Cerebellar nuclear complex (tissue), 1 donor: Measurements from ENCODE around the gene HLA-C.
"Not testable (repeated sequence)": the region's sequence is repeated elsewhere in the genome, so short reads cannot be mapped to it uniquely, and the experiment has no call there.

Experiments used
- DNase-seq, 2 experiments: peaks; one replicate each; lab custom pipeline; 2025; lab: John Stamatoyannopoulos, UW

Gene HLA-C

GRCh38 chr6:31271641-31272357 lies at the start of gene HLA-C:
Gene HLA-C (minus strand): TSS chr6:31272092. CDS start chr6:31272071, 21 bp downstream.
- DNase-seq: peak in 1 of 2 experiments; percentile 37

GRCh38 chr6:31321005-31321707 lies 49.3 kb upstream of the HLA-C start:
- no peak for DNase-seq

GRCh38 chr6:31317036-31317435 lies 45.1 kb upstream of the HLA-C start:
- DNase-seq: no peak

GRCh38 chr6:31309641-31310040 lies 37.7 kb upstream of the HLA-C start:
- DNase-seq: no peak

- DNase-seq: no peak
Observed at GRCh38 chr6:31308845-31309175, 36.9 kb upstream of the HLA-C start.

- DNase-seq: no peak
Observed at GRCh38 chr6:31308050-31308844, 36.4 kb upstream of the HLA-C start.

GRCh38 chr6:31307669-31308049 lies 35.8 kb upstream of the HLA-C start:
- no peak for DNase-seq

GRCh38 chr6:31305703-31306219 lies 33.9 kb upstream of the HLA-C start:
- DNase-seq: no peak

- DNase-seq: no peak
Observed at GRCh38 chr6:31304683-31305082, 32.8 kb upstream of the HLA-C start.

GRCh38 chr6:31300797-31301196 lies 28.9 kb upstream of the HLA-C start:
- DNase-seq: no peak

- DNase-seq: no peak
Observed at GRCh38 chr6:31299947-31300346, 28.1 kb upstream of the HLA-C start.

- DNase-seq: no peak
Observed at GRCh38 chr6:31299511-31299910, 27.6 kb upstream of the HLA-C start.

GRCh38 chr6:31294056-31294455 lies 22.2 kb upstream of the HLA-C start:
- DNase-seq: no peak

GRCh38 chr6:31293343-31293742 lies 21.5 kb upstream of the HLA-C start:
- no peak for DNase-seq

GRCh38 chr6:31289788-31290187 lies 17.9 kb upstream of the HLA-C start:
- no peak for DNase-seq

- no peak for DNase-seq
Observed at GRCh38 chr6:31287619-31288018, 15.7 kb upstream of the HLA-C start.

GRCh38 chr6:31285982-31286381 lies 14.1 kb upstream of the HLA-C start:
- no peak for DNase-seq

GRCh38 chr6:31285486-31285885 lies 13.6 kb upstream of the HLA-C start:
- DNase-seq: no peak

GRCh38 chr6:31279647-31280046 lies 7.8 kb upstream of the HLA-C start:
- DNase-seq: not testable (repeated sequence)

- DNase-seq: no peak
Observed at GRCh38 chr6:31272836-31273626, 1.1 kb upstream of the HLA-C start.

GRCh38 chr6:31272436-31272835 lies 544 bp upstream of the HLA-C start:
- no peak for DNase-seq
